HT-29 (cell line): ENCODE measurements around the gene NAA60. TPM values are rescaled to one million over a fixed set of nuclear protein-coding genes. Genes with fewer than 3 reads are reported as not detected.

ENCODE experiments used
- DNase-seq: peaks from one replicate; pipeline ENCODE4 v3.0.0-alpha.2; 2015; ENCODE audit warnings: low spot score
- total RNA-seq: library from RNA; depleted of rRNA; stranded (reverse); fragments of >200 nt; shearing (Covaris generic); gene quantifications from 2 replicates; pipeline ENCODE4 v1.2.3, GENCODE V29; 2014; rRNA removed

The NAA60 gene
- 19.4 and 20.3 TPM in 2 replicates for total RNA-seq

DNA sequence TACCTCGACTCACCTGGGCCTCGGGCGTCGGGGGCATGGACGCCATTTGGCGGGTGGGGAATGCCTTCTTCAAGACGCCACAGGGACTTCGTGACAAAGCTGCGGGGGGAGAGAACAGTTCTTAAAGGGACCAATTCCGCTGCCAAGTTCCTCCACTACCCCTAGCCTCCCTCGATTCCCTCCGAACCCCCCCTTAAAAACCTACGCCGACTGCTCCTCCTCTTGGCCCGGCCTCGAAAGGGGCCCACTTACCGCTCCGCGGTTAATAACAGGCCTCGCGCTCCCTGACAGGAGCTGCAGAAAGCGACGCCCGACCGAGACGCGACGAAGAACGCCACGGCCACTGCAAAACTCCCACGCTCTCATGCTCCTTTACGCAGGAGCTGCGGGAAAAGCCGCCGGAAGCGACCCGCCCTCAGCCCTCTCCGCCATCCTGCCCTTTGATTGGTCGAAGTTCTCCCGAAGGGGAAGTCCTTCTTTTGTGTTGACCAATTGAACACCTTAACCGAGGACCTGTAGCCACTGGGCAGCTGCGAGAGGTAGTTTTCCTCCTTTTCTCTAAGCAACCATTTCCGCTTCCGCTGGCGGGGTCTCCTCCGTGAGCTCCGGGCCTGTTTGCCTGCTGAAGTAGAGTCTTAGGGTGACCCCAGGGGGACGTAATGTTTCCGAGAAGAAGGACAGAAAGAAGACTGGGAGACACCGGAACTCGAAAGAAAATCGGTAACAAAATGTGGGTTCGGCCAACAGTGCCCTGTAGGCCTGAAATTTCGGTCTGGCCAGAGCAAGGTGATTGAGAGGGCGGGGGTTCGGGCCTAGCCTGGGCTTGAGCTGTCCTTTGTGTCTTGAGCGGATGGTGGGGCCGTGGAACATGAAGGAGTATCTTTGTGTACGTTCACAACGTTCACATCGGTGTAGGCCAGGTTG, at the start of gene NAA60, which contains the start of gene ZNF597:
Gene NAA60 (plus strand): TSS at position 573 of the 924 bp plus-strand sequence. CDS start 32,548 bp downstream, outside the sequence.
Gene ZNF597 (minus strand): TSS at position 397 of the 924 bp plus-strand sequence. CDS start 351 bp downstream, at position 46.
- DNase-seq = peak; percentile 69

DNA sequence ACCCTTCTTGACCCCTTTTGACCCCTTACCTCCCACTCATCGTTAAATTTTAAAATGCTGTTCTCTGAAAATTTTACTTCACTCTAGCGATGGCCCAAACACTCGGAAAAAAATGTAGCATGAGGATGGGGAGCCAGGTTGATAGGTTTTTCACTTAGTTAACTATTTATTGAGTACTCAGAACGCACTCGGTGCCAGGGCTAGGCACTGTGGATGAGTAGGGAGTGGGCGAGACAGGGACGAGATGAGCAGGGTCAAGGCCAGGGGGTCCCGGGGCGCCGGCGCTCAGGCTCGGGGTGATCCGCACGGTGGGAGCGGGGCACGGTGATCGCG, 43.1 kb upstream of the NAA60 start:
- DNase-seq = no peak

DNA sequence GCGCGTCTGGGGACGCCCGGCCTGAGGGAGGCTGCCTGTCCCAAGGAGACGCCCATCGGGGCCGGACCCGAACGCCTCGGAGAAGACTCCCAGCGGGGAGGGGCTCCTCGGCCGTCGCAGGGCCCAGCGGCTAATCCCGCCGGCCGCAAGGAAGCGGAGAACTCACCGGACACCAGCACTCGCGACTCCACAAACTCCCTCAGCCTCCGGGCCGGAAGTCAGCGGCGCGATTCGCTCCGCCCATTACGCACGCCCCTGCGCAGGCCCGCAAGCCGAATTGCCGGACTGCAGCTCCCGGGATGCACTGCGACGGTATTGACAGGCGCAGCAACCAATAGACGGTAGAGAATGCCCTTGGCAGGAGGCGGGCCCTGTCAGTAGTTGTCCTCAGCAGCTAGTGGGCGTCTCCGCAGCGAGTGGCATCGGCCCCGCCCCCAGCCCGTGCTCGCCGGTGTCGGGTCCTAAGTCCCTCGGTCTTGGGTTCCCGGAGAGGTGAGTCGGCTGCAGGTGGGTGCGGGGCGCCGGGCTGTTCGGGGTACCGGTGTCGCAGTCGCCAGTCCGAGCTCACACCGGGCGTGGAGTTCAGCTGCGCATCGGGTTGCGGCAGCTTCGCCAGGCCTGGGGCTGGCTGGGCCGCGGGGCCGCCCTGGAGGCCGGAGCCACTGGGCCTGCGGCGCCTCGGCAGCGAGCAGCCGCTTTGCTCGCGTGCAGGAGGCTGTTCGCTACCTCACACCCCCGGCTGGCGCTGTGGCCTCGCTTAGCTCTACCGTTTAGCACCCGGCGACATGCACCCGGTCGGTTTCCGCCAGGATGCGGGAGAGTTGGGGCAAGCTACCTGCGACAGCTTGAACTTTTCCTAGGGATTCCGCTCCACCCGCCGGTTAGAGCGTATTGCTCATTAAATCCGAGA, 42.4 kb upstream of the NAA60 start, which contains the start of the genes ZNF174 and ZSCAN32:
Gene ZNF174 (plus strand): TSS at position 437 of the 910 bp plus-strand sequence. CDS start 790 bp downstream, outside the sequence.
Gene ZSCAN32 (minus strand): TSS at position 226 of the 910 bp plus-strand sequence. CDS start 3,447 bp downstream, outside the sequence.
- peak; percentile 99 for DNase-seq

DNA sequence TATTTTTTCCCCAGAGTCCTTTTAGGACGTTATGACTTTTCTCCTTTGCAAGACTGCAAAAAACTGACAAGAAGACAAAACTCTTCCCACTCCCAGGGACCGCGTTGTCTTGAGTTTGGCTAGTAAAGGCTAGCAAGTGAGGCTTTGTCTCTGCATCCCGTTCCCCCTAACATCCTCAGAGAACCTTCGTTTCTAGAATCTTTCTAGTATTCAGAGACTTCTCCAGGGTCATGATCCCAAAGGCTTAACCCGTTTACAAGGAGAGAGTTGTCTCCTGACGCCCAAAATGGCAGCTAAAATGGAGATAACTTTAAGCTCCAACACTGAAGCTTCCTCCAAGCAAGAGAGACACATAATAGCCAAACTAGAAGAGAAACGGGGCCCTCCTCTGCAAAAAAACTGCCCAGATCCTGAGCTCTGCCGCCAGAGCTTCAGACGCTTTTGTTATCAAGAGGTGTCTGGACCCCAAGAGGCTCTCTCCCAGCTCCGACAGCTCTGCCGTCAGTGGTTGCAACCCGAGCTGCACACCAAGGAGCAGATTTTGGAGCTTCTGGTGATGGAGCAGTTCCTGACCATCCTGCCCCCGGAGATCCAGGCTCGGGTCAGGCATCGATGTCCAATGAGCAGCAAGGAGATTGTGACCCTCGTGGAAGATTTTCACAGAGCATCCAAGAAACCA, 41.6 kb upstream of the NAA60 start:
- DNase-seq = peak; percentile 28

DNA sequence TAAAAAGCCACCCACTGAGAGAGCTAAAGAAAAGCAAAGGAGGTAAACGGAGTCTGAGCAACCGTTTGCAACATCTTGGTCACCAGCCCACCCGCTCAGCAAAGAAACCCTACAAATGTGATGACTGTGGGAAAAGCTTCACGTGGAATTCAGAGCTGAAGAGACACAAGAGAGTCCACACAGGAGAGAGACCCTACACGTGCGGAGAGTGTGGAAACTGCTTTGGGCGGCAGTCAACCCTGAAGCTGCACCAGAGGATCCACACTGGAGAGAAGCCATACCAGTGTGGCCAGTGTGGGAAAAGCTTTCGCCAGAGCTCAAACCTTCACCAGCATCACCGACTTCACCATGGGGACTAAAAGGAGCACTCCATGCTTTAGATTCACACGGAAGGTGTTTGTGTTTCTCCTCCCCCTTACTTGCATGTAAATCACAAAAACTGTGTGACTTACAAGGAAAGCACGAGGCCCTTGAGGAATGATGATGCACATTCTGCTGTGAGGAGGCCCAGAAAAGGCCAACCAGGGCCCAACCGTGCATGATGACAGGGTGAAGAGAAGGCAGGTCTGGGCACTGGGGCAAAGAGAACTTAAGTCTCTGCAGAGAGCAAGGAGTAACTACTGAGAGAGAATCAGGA, 34.8 kb upstream of the NAA60 start:
- no peak for DNase-seq

GRCh38 chr16:3413730-3414379, 29.6 kb upstream of the NAA60 start:
- no peak for DNase-seq

GRCh38 chr16:3431779-3432219, 11.7 kb upstream of the NAA60 start:
- no peak for DNase-seq

- DNase-seq = no peak
Measured at GRCh38 chr16:3434373-3434772, 9.1 kb upstream of the NAA60 start.

- no peak for DNase-seq
Measured at GRCh38 chr16:3439637-3440036, 3.8 kb upstream of the NAA60 start.

DNA sequence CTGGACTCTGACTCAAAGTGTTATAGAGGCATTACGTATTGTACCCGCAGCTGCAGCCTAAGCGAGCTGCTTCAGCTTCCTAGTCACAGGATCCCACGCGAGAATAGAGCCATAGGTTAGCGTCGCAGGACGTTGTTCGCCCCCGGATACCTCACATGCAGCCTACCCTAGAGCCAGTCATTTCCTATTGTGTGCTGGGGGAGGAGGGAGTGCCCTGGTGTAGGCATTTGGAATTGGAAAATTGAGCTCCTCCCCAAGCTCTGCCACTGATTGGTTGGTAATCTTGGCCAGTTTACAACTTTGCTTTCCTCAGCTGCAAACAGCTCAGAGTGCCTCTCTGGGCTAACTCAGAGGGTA, 530 bp downstream of the NAA60 start:
- peak; percentile 39 for DNase-seq

DNA sequence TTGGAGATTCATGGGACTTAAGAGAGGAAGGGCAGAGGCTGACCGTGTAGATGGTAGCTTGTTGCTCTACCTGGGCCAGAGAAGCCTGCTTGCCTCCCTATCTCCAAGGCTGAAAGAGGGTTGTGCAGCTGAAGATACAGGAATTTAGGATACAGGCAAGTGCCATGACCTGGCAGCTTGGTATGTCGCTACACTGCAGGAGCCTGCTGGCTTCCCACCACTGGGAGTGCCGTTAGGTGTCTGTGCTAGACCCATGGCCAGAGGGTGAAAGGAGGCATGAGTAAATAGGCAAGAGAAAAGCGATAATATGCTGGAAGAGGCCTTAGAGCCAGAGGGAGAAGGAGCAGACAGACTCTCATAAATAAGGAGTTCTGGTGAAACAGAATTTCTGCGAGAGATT, 10.6 kb downstream of the NAA60 start:
- DNase-seq = peak; percentile 8

- no peak for DNase-seq
Measured at GRCh38 chr16:3454631-3455147, 11.2 kb downstream of the NAA60 start.

- DNase-seq = peak; percentile 93
Measured at GRCh38 chr16:3457434-3458252, 14.2 kb downstream of the NAA60 start.

GRCh38 chr16:3458278-3458851, 14.9 kb downstream of the NAA60 start:
- DNase-seq = peak; percentile 45

DNA sequence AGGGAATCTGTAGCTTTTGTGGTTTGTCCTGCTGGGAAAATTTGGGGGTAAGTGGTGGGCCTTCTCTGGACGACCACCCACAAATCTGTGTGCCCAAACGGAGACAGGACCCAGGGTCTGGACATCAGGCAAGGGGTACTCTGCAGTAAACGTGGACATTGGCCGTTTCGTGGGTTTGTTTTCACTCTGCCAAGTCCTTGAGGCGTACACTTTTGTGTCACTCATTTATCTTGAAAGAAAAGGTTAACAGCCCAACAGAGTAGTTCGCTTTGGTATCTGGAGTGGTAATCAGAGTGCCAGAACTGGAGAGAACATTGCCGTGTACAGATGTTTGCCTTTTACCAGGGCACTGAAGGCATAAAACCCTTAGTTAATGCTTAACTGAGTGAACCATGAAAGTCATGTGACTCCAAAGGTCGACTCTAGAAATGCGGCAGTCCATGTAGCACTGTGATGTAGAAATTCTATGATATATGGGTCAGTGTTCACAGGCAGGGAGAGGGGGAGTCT, 15.4 kb downstream of the NAA60 start:
- peak; percentile 84 for DNase-seq

- DNase-seq = no peak
Measured at GRCh38 chr16:3459401-3460090, 16.1 kb downstream of the NAA60 start.

- DNase-seq = no peak
Measured at GRCh38 chr16:3460121-3460520, 16.6 kb downstream of the NAA60 start.

GRCh38 chr16:3460585-3460984, 17.1 kb downstream of the NAA60 start:
- DNase-seq = no peak
